GM15510 (cell line): ENCODE measurements around the gene PCMTD2.

Experiments used
- POLR2A ChIP-seq: IDR thresholded peaks from 3 replicates; pipeline ENCODE4 v1.6.1; 2011; ENCODE audit warnings: borderline replicate concordance; ENCODE audit not compliant: insufficient read length; ENCODE audit errors: extremely low read depth

The PCMTD2 gene

DNA sequence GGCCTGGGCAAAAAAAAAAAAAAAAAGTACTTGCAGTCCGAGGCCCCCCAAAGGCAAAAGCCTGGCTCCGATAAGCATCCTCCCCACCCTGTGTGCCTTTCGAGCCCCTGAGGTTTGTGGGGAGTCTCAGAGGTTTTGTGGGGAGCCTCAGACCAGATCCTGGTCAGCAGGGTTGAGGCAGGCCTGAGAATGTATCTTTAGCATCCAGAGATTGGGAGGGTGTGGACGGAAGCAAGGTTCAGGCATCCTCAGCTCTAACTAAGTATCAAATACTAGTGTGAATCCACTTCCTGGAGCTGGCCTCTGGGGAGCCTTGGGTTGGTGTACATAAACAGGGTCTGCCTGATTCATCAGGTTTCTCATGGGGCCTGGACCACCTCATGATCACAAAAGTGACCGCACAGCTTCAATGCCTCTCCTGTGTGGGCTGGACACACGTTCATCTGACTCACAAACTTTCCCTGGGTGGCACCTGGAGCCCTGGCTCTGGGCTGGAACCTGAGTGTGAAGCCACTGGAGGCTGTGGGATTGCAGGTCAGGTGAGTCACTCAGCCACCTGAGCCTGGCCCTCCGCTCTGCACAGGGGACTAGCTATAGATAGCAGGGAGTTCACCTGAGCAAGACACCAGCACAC lies 24.4 kb downstream of the PCMTD2 start:
- TF ChIP-seq POLR2A: no peak

DNA sequence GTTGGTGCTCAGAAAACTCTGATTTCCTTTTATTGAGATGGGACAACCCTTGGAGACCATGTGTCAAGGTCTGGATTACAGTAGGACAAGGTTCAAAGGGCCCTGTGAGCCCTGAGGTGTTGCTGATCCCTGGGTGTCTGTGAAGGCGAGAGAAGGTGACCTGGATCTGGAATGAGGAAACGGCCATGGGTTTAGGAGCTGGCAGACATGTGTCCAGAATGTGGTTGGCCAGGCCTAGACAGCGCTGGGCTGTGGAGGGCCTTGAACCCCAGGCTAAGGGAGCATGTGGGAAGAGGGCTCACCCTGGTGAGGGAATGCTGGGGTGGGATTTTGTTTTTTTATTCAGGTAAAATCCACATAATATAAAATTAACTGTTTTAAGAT lies 24.9 kb downstream of the PCMTD2 start:
- no peak for TF ChIP-seq POLR2A

DNA sequence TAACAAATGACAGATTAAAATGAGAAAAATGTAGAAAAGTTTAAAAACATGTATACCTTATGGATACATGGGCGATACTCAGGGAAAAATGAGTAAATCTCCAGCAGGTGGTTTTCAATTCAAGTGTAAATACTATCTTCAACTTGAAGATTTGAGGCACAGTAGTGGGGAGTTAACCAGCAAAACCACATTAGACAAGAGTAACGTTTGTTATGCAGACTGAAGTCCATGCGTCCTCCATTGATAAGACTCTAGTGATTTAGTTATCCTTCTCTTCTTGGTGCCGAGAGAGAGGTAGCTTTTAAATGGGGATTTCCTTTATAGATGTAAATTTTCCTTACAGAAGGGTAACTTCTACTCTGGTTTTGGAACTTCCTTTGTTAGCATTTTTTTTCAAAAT lies 28.1 kb downstream of the PCMTD2 start:
- TF ChIP-seq POLR2A: no peak
